Stimulated activated CD8-positive, alpha-beta memory T cell treated with anti-CD3 and anti-CD28 coated beads, Interleukin-12 subunit alpha, Interleukin-12 subunit beta, amount 100 ng/mL, for 1 hour (primary cell): Measurements from ENCODE around the gene CSNK2B.

Experiments used
- DNase-seq: peaks from one replicate; pipeline ENCODE4 v3.0.0-alpha.2; 2020; ENCODE audit warnings: low read depth

The CSNK2B gene

GRCh38 chr6:31660381-31661261, 5.3 kb upstream of the CSNK2B start, which contains the start of gene C6orf47:
Gene C6orf47 (minus strand): TSS chr6:31660778. CDS start chr6:31659947, 831 bp downstream.
- peak; percentile 65 for DNase-seq

GRCh38 chr6:31661262-31662123, 4.4 kb upstream of the CSNK2B start:
- no peak for DNase-seq

DNA sequence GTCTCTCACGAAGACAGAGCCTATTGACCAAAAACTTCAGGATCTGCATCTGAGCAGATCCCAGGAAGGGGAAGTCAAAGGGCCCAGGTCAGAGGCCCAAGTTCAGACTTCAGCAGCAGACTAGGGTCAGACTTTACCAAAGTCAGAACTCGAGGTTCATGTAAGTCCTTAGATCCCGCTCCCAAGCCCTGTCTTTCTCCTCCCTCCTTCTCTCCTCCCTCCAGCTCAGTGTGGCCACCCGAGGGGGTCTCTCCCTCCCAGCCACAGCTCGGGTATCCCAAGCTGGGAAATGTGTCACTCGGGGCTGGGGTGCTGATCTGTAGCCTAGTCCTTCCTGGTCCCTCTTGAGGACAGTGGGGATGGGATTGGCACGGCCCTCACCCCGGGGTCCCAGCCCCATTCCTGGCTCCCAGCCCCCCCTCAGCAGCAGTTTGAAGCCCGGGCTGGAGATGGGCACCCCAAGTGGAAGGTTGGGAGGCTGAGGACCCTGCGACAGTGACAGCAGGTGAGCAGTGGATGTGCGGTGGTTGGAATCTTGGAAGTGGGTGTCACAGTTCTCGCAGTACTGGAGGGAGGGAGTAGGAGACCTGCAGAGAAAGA, 3.7 kb upstream of the CSNK2B start:
- DNase-seq: no peak

DNA sequence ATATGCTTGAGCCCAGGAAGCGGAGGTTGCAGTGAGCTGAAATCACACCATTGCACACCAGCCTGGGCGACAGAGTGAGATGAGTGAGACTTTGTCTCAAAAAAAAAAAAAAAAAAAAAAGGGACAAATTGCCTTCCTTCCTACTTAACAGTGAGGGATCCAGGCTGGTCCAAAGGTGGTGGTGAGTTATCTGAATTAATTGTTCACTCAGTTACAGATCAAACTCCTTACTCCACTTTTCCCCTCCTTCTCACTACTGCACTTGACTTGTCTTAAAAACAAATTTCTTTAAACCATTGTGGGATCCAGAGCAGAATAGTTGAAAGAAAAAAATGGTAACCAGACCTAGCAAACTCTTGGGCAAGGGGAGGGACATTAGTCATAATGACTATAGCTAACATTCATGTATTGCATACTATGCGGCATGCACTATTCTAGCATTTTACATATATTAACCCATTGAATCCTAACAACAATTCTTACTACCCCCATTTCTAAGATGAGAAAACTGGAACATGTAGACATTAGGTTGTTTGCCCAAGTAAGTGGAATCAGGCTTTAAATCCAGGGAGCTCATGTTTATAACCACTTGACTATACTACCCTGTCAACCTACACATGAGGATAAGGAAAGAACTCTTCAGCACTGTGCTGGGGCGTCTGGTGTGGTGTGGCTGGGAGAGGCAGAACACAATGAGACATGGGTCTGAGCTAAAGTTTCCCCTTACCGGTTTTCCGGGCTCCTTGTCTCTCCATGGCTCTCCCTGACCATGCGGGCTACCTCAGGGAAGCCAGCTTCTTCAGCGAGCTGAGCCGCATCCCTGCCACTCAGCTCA, 2.5 kb upstream of the CSNK2B start:
- DNase-seq: no peak

- no peak for DNase-seq
Measured at GRCh38 chr6:31663961-31664789, 1.7 kb upstream of the CSNK2B start.

- peak; percentile 88 for DNase-seq
Measured at GRCh38 chr6:31664790-31665500, 935 bp upstream of the CSNK2B start, which contains the start of gene GPANK1. Gene GPANK1 (minus strand): TSS chr6:31664997. CDS start chr6:31664478, 519 bp downstream.

GRCh38 chr6:31666337-31666965, 571 bp downstream of the CSNK2B start:
- no peak for DNase-seq

GRCh38 chr6:31669676-31670075, 3.8 kb downstream of the CSNK2B start, which contains the start of gene LY6G5B:
Gene LY6G5B (plus strand): TSS chr6:31669976. CDS start chr6:31670951, 975 bp downstream.
- no peak for DNase-seq

DNA sequence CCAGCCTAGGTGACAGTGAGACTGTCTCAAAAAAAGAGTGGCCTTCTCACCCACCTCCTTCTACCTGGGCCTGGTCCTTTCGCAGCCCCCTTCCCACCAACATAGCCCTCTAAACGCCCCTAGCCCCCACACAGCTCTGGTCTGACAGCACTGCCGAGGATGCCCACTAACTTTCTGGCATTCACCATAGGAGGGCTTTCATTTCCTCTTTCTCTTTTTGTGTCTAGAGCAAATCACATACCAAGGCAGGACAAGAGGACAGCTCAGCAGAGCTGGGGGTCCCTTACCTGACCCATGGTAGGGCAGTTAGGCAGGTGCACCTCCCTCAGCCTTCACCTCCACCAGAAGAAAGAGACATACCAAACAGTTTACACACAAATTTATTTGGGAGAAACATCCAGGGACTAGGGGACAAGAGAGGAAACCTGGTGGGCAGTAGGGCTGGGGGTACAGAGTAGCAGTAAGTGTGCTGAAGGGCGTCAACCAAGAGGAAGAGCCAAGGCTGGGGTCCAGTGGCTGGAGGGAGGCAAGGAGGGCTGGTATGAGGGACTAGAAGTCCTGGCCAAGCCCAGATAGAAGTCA, 10.5 kb downstream of the CSNK2B start:
- no peak for DNase-seq

DNA sequence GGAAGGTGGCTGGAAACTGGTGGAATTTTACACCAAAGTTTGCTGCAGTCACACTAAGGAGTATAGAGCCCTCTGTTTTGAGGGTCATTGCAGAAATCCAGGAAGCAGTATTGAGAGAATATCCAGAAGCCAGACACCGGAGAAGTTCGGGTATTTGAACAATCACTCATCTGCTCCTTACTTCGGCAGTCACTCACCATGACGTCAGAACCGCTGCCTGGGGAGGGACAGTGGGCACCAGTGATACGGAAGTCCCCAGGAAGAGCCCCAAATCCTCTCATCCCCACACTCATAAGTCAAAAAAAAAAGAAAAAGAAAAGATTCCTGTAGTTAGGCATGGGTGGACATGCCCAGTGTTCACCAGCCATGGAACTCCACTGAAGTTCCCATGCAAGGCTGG, 11.0 kb downstream of the CSNK2B start:
- DNase-seq: no peak

GRCh38 chr6:31677955-31678354, 12.1 kb downstream of the CSNK2B start:
- DNase-seq: no peak

DNA sequence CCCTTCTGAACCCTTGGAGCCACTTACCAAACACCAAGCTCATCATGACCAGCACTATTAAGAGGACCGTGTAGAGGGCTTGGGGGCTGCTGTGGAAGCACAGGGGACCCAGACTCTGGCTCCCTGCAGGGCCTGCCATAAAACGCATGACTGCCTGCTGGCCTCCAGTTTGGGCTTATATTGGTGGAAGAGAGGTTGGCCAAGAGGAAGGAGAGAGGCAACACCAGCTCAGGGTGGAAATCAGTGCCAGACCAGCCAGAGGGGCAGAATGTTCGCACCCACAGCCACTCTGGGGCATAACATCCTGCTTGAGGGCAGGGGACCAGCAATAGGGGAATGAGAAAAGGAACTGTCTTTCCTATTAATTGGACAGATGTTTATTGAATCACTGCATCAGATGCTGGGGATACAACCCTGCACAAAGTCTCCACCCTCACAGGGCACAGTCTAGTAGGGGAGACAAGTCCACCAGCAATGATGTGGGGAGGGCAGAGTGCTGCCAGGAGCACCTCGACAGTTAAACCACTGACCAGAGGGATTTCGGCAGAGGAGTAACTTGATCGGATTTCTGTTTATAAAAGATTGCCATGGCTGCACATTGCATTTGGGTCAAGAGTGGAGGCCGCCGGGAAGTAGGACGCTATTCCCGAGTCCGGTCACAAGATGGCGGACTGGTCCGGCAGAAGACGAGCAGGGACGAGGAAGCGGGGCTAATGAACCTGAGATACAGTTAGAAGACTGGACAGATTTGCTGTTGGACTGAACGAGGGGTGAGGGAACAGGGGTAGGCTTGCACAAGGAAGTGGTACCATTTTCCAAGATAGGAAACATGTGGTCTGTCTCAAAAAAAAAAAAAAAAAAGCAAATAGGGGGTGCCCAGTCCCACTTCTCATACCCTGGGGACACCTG, 14.6 kb downstream of the CSNK2B start, which contains the start of gene LY6G5C:
LY6G5C (minus strand) TSS at position 842 of the 909 bp plus-strand sequence; CDS start at position 148, 694 bp downstream.
- DNase-seq: peak; percentile 49

DNA sequence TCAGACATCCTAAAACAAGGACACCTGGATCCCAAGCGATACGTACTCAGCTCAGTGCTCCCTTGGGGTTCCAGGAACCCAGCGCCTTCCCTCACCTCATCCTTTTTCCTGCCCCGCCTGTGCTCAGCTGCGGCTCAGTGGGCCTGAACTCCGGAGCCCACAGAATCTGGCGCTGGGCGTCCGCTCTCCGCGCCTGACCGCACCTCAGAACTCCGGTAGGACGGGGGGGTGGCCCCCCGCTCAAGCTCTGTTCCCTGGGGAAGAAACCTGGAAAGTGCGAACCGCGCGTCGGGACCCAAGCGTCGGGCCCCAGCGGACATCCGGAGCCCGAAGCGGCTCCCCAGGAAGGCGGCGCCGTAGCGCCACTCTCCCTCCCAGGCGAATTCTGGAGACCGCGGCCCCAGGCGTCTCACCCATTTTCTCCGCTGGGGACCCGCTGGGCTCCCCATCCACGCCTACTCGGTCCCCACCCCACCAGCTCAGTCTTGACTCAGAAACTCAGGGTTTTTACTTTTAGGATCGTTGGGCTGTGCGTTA, 15.3 kb downstream of the CSNK2B start:
- DNase-seq: no peak

DNA sequence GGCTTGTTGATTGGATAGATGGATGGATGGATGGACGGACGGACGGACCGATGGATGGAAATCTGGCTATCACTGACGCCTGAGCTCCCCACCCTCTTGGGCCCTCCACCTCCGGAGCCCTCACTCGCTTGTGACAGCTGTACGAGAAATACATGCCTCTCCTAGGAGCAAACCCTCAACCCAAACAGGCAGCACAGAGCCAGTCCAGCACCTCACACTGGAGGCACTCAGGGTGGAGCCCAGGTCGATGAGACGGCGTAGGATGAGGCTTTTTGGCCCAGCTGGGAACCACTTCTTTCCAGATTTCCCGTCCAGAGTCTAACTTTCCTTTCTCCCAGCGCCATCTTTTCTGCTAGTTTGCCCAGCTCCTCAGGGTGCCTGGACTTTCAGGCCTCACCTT, 17.7 kb downstream of the CSNK2B start:
- no peak for DNase-seq

DNA sequence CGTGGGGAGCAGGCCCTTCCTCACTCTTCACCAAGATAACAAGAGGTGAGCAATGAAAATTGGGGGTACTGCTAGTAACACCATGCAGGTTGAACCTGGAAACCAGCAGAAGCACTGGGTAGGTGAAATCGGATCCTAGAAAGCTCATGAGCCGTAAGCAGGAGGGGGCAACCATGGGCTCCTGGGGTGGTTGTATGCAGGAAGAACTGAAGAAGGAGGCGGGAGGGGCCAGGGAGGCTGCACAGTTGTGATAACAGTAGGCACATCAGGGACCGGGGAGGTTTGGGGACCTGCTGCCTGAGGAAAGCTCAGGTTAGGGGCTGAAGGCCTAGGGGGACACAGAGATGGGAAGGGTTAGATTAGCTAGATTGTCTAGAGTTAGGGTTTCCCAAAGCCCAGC, 20.6 kb downstream of the CSNK2B start:
- no peak for DNase-seq

GRCh38 chr6:31687321-31687720, 21.4 kb downstream of the CSNK2B start:
- DNase-seq: no peak
